HEK293T (cell line): Measurements from ENCODE around the gene MT1A.

Source experiments
- ELF4 ChIP-seq: fragments of 450-650 bp; IDR thresholded peaks from 2 replicates; pipeline ENCODE4 v1.6.1; 2017; ENCODE audit warnings: antibody characterized with exemption
- FOXA1 ChIP-seq: fragments of 450-650 bp; IDR thresholded peaks from 2 replicates; pipeline ENCODE4 v1.6.1; 2016; ENCODE audit warnings: mild to moderate bottlenecking
- FOXK2 ChIP-seq: fragments of 450-650 bp; IDR thresholded peaks from 2 replicates; pipeline ENCODE4 v1.6.1; 2016; ENCODE audit warnings: mild to moderate bottlenecking
- FOXM1 ChIP-seq: fragments of 450-650 bp; IDR thresholded peaks from 2 replicates; pipeline ENCODE4 v1.6.1; 2017; ENCODE audit warnings: mild to moderate bottlenecking, borderline replicate concordance
- HDGF ChIP-seq: fragments of 450-650 bp; IDR thresholded peaks from 2 replicates; pipeline ENCODE4 v1.6.1; 2017; ENCODE audit warnings: antibody characterized with exemption, borderline replicate concordance
- SUZ12 ChIP-seq: fragments of 450-650 bp; IDR thresholded peaks from 2 replicates; pipeline ENCODE4 v1.6.1; 2016; ENCODE audit warnings: mild to moderate bottlenecking

GRCh38 chr16:56616608-56617211 lies 21.8 kb upstream of the MT1A start:
- TF ChIP-seq FOXK2, result no peak
- no peak for TF ChIP-seq FOXM1
- no peak for TF ChIP-seq SUZ12
- TF ChIP-seq HDGF, result no peak
- no peak for TF ChIP-seq FOXA1
- no peak for TF ChIP-seq ELF4
